KMS-11 (cell line): ENCODE results near the gene SLC35F3.

Source experiments
- H2AFZ ChIP-seq: fragments of 200-600 bp; sonication (generic); 2 replicates; pipeline ENCODE4 v1.6.1; 2016; ENCODE audit warnings: antibody characterized with exemption, mixed run types, low read depth
- H3K27ac ChIP-seq: fragments of 200-600 bp; sonication (generic); 2 replicates; pipeline ENCODE4 v1.6.1; 2016; ENCODE audit warnings: mild to moderate bottlenecking, mixed run types
- H3K27me3 ChIP-seq: fragments of 200-600 bp; sonication (generic); 2 replicates; pipeline ENCODE4 v1.6.1; 2017; ENCODE audit warnings: mild to moderate bottlenecking, low read depth, mixed run types, moderate library complexity; ENCODE audit not compliant: insufficient read depth
- H3K36me3 ChIP-seq: fragments of 200-600 bp; sonication (generic); 2 replicates; pipeline ENCODE4 v1.6.1; 2017; ENCODE audit warnings: mild to moderate bottlenecking, mixed run types; ENCODE audit not compliant: insufficient read depth
- H3K4me1 ChIP-seq: fragments of 200-600 bp; sonication (generic); 2 replicates; pipeline ENCODE4 v1.6.1; 2016; ENCODE audit warnings: mild to moderate bottlenecking, low read depth, mixed run types; ENCODE audit not compliant: poor library complexity, severe bottlenecking
- H3K4me2 ChIP-seq: fragments of 200-600 bp; sonication (generic); 2 replicates; pipeline ENCODE4 v1.7.0; 2016; ENCODE audit warnings: mild to moderate bottlenecking, mixed run types
- H3K4me3 ChIP-seq: fragments of 200-600 bp; sonication (generic); IDR thresholded peaks from 2 replicates; pipeline ENCODE4 v1.6.1; 2017; ENCODE audit warnings: low read depth, low read length, mixed read lengths; ENCODE audit not compliant: insufficient read depth
- H3K79me2 ChIP-seq: fragments of 200-600 bp; sonication (generic); 2 replicates; pipeline ENCODE4 v1.6.1; 2016; ENCODE audit warnings: low read depth, mixed run types; ENCODE audit not compliant: insufficient read depth
- H3K9ac ChIP-seq: fragments of 200-600 bp; sonication (generic); 2 replicates; pipeline ENCODE4 v1.6.1; 2016; ENCODE audit warnings: mild to moderate bottlenecking, mixed run types
- H4K20me1 ChIP-seq: fragments of 200-600 bp; sonication (generic); 2 replicates; pipeline ENCODE4 v1.6.1; 2016; ENCODE audit warnings: mild to moderate bottlenecking, mixed run types; ENCODE audit not compliant: insufficient read depth
- TF ChIP-seq, protein P1 (sequence below): fragments of 200-600 bp; sonication (generic); conservative IDR thresholded peaks from 2 replicates; pipeline ENCODE4 v1.6.1; 2017; ENCODE audit warnings: low read depth, mild to moderate bottlenecking, antibody characterized with exemption, low read length, moderate library complexity, mixed read lengths

Gene SLC35F3

DNA sequence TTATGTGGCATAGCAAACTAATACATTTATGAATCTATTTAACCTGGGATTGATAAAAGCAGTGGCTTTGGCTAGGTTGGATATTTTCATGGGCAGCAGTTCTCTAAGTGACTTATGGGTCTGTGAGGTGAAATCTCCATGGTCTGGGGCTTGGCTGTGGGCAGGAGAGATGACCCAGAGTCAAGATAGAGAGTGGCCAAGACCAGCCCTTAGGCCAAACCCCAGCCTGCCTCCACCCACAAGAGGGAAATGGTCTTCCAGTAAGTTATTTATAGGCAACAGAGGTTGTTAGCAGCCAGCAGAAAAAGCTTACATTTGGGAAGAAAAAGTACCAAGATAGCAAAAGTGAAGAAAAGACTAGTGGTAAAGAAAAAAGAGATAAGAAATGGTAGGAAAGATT, 61.4 kb downstream of the SLC35F3 start:
- Histone ChIP-seq H3K4me1 (no peaks in the 10 kb centered on the region), H3K79me2 (no peaks in the 10 kb centered on the region), H3K4me2 (no peak overlapping the region), H3K27ac (no peak overlapping the region), H3K27me3 (no peaks in the 10 kb centered on the region), H3K4me3 (no peak overlapping the region), H3K36me3 (no peaks in the 10 kb centered on the region), H4K20me1 (no peaks in the 10 kb centered on the region), H3K9ac (no peak overlapping the region), H2AFZ (no peak overlapping the region)
- TF ChIP-seq, protein P1, sequence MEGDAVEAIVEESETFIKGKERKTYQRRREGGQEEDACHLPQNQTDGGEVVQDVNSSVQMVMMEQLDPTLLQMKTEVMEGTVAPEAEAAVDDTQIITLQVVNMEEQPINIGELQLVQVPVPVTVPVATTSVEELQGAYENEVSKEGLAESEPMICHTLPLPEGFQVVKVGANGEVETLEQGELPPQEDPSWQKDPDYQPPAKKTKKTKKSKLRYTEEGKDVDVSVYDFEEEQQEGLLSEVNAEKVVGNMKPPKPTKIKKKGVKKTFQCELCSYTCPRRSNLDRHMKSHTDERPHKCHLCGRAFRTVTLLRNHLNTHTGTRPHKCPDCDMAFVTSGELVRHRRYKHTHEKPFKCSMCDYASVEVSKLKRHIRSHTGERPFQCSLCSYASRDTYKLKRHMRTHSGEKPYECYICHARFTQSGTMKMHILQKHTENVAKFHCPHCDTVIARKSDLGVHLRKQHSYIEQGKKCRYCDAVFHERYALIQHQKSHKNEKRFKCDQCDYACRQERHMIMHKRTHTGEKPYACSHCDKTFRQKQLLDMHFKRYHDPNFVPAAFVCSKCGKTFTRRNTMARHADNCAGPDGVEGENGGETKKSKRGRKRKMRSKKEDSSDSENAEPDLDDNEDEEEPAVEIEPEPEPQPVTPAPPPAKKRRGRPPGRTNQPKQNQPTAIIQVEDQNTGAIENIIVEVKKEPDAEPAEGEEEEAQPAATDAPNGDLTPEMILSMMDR, result no peak

DNA sequence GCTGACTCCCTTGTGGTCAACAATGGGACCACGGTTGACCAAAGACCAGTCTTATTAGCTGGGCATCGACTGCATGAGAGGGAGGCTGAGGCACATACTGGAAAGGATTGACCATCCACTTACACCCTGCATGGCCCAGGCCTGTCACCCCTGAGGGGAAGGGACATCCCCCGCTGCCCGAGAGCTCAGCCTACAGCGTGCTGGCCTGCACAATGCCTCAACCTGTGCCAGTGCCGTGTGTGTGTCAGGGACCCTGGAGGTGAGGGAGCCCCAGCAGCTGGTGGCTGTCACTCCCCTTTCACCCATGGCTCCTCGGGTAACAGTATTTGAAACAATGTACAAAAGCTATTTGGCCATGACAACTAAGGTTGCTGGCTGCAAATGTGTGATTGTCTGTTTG, 67.3 kb downstream of the SLC35F3 start:
- Histone ChIP-seq H4K20me1 (no peaks in the 10 kb centered on the region), H3K9ac (no peak overlapping the region), H3K36me3 (no peaks in the 10 kb centered on the region), H3K27me3 (no peaks in the 10 kb centered on the region), H3K27ac (no peak overlapping the region), H2AFZ (no peak overlapping the region), H3K4me3 (no peak overlapping the region), H3K4me2 (no peak overlapping the region), H3K79me2 (no peaks in the 10 kb centered on the region), H3K4me1 (no peaks in the 10 kb centered on the region)
- TF ChIP-seq, protein P1, result no peak

DNA sequence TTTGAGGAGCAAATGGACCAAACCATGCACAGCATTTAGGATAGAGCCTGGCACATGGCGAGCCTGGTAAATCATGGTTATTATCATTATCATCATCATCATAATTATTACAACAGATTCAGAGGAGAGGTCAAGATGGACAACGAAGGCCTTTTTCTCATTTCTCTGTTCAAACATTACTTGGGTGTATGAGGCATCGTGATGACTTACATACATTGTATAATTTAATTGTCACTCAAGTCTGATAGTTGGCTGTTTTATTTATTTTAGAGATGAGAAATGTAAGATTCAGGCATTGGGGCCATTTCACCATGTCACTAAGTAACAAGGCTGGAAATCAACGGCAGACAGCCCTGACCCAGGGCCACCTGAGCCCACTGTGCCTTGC, 68.1 kb downstream of the SLC35F3 start:
- H3K4me3 ChIP-seq, result no peak overlapping the region
- H3K27ac ChIP-seq, result no peak overlapping the region
- no peaks in the 10 kb centered on the region for H3K79me2 ChIP-seq
- no peaks in the 10 kb centered on the region for H3K36me3 ChIP-seq
- H4K20me1 ChIP-seq, result no peaks in the 10 kb centered on the region
- H3K4me2 ChIP-seq, result no peak overlapping the region
- H3K9ac ChIP-seq, result no peak overlapping the region
- H3K27me3 ChIP-seq, result no peaks in the 10 kb centered on the region
- H3K4me1 ChIP-seq, result no peaks in the 10 kb centered on the region
- no peak overlapping the region for H2AFZ ChIP-seq
- TF ChIP-seq, protein P1, result no peak

DNA sequence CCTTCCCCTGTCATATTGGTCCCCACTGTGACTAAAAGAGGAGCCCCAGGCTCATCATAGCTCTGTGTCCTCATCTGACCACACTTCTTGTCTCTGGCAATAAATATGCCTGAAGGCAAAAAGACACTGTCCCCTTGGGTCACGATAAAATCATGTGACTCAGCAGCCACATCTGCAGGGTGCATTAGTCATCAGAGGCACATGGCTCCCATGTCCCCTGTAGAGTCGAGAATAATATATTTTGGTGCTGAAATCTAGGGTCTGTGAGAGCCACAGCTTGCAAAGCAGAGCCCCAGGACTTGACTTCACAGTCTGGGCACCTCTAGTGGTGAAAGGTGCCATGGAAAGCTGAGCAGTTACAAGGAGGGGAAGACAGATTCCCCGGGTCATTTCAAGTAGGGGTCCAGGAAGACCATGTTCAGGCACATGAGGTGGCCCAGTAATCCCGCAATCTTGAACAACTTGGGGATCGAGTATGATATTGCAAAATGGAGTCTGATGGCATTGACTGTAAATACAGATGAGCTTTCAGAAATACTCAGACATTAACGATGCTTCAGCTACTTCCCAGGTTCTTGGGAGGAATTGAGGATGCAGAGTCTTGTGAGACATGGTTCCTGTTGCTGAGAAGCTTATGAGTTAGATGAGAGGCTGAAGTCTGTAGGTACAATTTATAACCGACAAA, 68.6 kb downstream of the SLC35F3 start:
- no peak overlapping the region for H2AFZ ChIP-seq
- no peak overlapping the region for H3K27ac ChIP-seq
- no peak overlapping the region for H3K4me3 ChIP-seq
- no peak overlapping the region for H3K9ac ChIP-seq
- no peaks in the 10 kb centered on the region for H4K20me1 ChIP-seq
- H3K79me2 ChIP-seq, result no peaks in the 10 kb centered on the region
- TF ChIP-seq, protein P1, result no peak
- H3K4me2 ChIP-seq, result no peak overlapping the region
- no peaks in the 10 kb centered on the region for H3K4me1 ChIP-seq
- no peaks in the 10 kb centered on the region for H3K27me3 ChIP-seq
- no peaks in the 10 kb centered on the region for H3K36me3 ChIP-seq
